ENCODE results near the gene AQP4. TPM values are rescaled to one million over a fixed set of nuclear protein-coding genes. Genes with fewer than 3 reads are reported as not detected.

Gene AQP4
- total and polyA plus RNA-seq, 10 of the 15 experiments (the other 5 are each of a cell fraction or from before 2014, with no cell fraction given) = 0.10 to 0.18 TPM; not detected in 8

GRCh38 chr18:26908906-26909305, 43.4 kb upstream of the AQP4 start:
- no peak for FAIRE-seq
- no peak for TF ChIP-seq SMAD1 (IDR thresholded peaks at IDR 0.05; ENCODE audit: low read depth, partially characterized antibody)
- no peak for TF ChIP-seq ZZZ3 (IDR thresholded peaks at IDR 0.05; ENCODE audit: control insufficient read depth, insufficient read length, low read depth)
- no peak for TF ChIP-seq ASH2L (IDR thresholded peaks at IDR 0.05; ENCODE audit: borderline replicate concordance, low read depth)
- no peak for TF ChIP-seq PAX5 (IDR thresholded peaks at IDR 0.05; ENCODE audit: borderline replicate concordance, low read depth, low read length)
- no peak for TF ChIP-seq ZNF687 (IDR thresholded peaks at IDR 0.05)
- TF ChIP-seq NFYA (IDR thresholded peaks at IDR 0.05; ENCODE audit: borderline replicate concordance, low read depth, low read length) = no peak
- no peak for TF ChIP-seq MTA3 (IDR thresholded peaks at IDR 0.05; ENCODE audit: borderline replicate concordance, low read length)
- no peak for TF ChIP-seq NFIC (IDR thresholded peaks at IDR 0.05; ENCODE audit: low read depth, low read length)
- H3K36me3 ChIP-seq (ENCODE audit: control insufficient read depth in 2 of 2, insufficient read depth in 2 of 2, low read length in 1 of 2) = no peaks in the 10 kb centered on the region
- ChIA-PET CTCF (no interaction called here), SMC1A (ENCODE audit: uncharacterized antibody, unreplicated experiment) (no interaction called here), RAD21 (ENCODE audit: unreplicated experiment) (no interaction called here), POLR2A (no interaction called here)
- DNase-seq (ENCODE audit: low read depth, low spot score) = no peak
- no peak overlapping the region for H3K4me3 ChIP-seq
- intact Hi-C loops (cut with micrococcal nuclease; ENCODE audit: unreplicated experiment) = no loop called here
- H3K27ac ChIP-seq (ENCODE audit: control insufficient read depth, insufficient read depth) = no peak overlapping the region
- no peaks in the 10 kb centered on the region for H3K79me2 ChIP-seq (ENCODE audit: control insufficient read depth, insufficient read depth, low read length)
- no peak overlapping the region for H3K9ac ChIP-seq (ENCODE audit: control insufficient read depth, insufficient read depth, low read length)
- no peak overlapping the region for H2AFZ ChIP-seq (ENCODE audit: control insufficient read depth, low read depth, low read length)
- no peaks in the 10 kb centered on the region for H3K27me3 ChIP-seq (replicated peaks in 1 of 2; ENCODE audit: control insufficient read depth in 2 of 2, insufficient read depth in 2 of 2, low read length in 1 of 2)
- WGBS (ENCODE audit: insufficient coverage, insufficient replicate concordance, low lambda C conversion rate, missing lambda C conversion rate) = 18% methylated on average over 3 of the region's 3 CpGs
- no peaks in the 10 kb centered on the region for H4K20me1 ChIP-seq (ENCODE audit: control insufficient read depth, insufficient read depth)
- ATAC-seq = no peak
- in situ Hi-C loops (cut with MboI) = no loop called here
- H3K4me2 ChIP-seq (ENCODE audit: control insufficient read depth, insufficient read depth) = no peak overlapping the region
- no TSS peak for BruUV-seq (replicated peaks)
- no peaks in the 10 kb centered on the region; the same call in 2 of the 3 replicates for H3K9me3 ChIP-seq (replicated peaks; ENCODE audit: control insufficient read depth, insufficient read depth, low read length)
- H3K4me1 ChIP-seq (ENCODE audit: control insufficient read depth, insufficient read depth, low read length) = no peaks in the 10 kb centered on the region

Measured in GM12878 (cell line).